NAMALWA (cell line): Measurements from ENCODE around the gene NDUFS2.

Source experiments
- DNase-seq: peaks from one replicate; pipeline ENCODE4 v3.0.0-alpha.2; 2015; ENCODE audit warnings: low spot score

Gene NDUFS2

GRCh38 chr1:161196111-161196510 lies 6.1 kb upstream of the NDUFS2 start:
- DNase-seq, result no peak

DNA sequence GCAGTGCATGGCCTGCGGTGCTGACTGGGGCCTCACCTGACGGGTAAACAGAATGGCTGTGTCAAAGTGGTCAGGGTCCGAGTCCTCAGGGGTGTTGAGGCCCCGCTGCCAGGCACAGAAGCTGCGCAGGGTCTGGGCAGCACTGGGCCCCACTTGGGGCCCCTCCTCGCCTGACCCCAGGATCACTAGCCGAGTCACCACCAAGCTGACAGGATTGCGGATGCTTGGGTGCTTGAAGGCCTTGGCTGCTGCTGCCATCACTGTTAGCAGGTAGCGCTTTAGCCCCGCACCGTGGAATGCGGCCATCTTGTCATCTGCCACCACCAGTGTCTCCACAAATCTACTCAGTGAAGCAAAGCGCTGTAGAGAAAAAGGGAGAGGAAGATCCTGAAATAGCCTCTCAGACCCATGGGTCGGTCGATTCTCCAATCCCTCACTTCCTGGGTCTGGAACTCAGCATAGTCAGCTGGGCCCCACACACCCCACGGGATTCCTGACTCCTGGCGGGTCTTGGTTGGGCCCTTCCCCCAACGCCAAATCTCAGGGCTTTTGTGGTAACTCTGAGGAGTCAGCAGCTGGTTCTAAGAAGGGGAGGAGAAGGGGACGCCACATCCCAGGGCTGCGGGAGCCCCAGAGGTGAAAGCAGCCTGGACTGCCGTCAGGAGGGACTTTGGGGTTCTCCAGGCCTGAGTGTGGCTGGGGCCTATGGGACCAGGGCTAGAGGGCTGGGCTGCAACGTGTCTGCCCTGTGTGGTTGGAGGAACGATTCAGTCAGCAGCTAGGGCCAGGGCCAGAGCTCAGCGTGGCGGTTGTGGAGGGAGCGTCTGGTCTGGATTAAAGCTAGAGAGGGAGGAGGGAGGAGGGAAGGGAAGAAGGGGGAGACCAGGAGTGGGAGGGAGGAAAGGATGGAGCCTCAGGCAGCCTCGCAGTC lies 5.4 kb upstream of the NDUFS2 start:
- no peak for DNase-seq

DNA sequence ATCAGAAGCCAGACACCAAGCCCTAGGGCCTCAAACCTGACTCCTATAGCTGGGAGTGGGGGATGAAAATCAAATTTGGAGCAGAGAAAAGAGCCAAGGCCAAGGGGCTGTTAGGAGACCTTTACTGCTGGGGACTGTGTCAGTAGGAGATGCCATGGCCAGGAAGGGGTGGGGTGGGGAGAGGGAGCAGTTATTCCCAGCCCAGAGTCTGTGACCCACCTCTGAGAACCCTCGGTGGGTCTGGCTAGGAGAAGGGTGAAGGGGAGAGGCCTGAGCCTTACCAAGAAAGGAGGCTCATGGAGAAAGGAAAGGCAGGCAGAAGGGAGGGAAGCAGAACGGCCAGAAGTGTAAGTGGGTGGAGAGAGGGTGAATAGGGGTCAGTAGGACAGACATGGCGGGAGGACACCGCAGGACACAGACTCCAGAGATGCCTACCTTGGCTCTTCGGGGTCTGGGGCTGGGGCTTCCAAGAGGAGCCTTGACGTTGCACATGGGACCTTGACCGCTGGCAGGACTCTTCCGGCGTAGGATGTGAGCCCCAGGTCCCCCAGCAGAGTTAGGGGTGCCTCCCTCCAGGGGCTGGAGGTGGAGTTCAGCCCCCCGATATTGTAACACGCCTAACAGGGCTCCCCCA lies 4.5 kb upstream of the NDUFS2 start:
- no peak for DNase-seq

DNA sequence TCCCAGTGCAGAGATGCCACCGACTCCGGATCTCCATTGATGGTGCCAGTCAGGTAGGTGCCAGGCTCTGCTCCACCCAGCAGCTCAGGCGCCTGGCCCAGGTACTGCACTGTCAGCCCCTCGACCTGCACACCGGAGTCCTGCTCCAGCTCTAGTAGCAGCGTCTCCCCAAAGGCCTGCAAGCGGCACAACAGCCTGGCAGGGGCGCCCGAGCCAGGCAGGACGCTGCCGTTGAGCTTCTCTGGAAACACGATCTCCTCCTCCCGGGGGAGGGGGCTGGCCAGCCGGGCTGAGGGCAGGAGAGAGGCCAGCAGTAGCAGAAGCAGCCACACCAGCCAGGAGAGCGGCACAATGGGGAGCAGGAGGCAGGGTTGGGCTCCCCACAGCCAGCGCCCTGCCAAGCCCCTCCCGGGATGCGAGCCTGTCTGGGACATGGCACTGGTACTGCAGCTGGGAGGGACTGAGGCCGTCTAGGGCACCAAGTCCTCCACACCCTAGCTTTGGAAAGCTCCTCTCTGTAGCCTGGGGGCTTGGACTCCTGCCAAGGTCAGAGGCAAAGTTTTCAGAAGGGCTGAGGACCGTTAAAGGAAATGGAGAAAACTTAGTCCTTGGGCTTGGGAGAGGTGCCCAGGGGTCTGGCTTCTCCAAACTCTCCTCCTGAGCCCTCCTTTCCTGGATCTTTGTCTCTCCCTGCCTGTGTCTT lies 3.8 kb upstream of the NDUFS2 start:
- no peak for DNase-seq

DNA sequence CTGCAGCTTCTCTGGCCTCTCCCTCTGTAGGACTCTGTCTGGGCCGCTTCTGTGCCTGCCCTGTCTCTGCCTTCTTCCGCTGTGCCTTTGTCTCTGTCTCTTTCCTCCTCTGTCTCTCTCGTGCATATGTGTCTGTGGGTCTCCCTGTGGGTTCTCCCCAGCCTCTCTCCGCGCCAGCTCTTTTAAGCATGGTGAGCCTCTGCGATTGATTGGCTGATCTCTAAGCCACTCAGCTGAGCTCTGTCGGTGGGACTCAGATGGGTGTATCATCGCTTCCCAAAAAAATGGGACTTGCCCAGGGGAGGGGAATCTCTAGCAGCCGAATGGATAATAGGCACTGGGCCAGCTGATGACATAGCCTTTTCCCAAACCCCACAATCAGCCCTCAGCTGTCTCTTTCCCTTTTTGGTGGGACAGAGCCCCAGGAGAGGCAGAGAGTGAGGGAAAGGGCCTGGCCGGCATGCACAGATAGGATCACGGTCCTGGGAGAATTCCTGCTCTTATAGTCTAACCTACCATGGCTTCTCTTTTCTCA lies 3.2 kb upstream of the NDUFS2 start, which contains the start of gene ADAMTS4:
TSS of gene ADAMTS4 (minus strand) at position 158 of the 535 bp plus-strand sequence. CDS start 427 bp downstream, outside the sequence.
- DNase-seq, result no peak

DNA sequence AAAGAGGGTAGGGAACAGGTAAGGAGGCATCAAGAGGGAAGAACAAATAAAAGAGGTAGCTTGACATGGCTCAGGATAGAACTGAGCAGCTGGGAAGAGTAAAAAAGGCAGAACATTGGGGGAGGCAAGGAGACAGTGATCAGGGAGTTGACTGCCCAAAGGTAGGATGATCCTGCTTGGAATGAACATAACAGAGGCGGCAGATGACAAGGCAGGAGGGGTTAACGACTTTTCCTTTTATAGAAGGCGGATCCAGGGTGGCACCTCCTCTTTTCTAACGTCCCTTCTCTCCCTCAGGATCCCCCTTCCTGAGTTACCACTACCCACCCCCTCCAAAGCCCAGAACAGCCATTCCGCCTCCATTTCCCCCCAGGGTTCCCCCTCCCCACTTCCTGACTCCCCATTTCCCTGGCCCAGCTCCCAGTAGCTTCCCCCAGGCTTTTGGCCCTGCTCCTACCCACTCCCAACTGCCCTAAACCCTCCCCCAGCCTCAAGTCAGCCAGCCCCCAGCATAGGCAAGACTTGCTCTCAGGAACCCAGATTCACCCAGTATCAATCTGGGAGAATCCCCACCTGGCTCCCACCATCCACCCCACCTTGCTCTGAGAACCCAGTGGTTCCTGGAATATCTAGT lies 2.5 kb upstream of the NDUFS2 start:
- DNase-seq, result no peak

GRCh38 chr1:161200421-161200991 lies 1.7 kb upstream of the NDUFS2 start:
- DNase-seq, result no peak

- DNase-seq, result no peak
These were observed 953 bp upstream of the NDUFS2 start for GRCh38 chr1:161200992-161201835.

GRCh38 chr1:161206411-161207140 lies 4.4 kb downstream of the NDUFS2 start:
- DNase-seq, result no peak

DNA sequence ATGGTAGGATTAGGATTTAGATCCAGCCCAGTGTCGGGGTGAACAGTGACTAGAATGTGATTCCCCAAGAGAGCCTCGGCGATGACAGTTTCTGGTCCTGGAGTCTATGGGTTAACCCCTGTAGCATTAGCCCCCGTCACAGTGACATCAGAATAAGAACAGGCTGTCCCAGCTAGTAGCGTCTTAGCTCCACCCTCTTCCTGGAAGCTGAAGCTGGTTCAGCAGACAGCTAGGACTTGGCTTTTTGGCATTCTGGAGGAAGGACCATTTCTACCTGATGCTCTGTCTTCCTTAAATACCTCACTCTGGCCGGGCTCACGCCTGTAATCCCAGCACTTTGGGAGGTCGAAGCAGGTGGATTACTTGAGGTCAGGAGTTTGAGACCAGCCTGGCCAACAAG lies 5.0 kb downstream of the NDUFS2 start:
- no peak for DNase-seq

DNA sequence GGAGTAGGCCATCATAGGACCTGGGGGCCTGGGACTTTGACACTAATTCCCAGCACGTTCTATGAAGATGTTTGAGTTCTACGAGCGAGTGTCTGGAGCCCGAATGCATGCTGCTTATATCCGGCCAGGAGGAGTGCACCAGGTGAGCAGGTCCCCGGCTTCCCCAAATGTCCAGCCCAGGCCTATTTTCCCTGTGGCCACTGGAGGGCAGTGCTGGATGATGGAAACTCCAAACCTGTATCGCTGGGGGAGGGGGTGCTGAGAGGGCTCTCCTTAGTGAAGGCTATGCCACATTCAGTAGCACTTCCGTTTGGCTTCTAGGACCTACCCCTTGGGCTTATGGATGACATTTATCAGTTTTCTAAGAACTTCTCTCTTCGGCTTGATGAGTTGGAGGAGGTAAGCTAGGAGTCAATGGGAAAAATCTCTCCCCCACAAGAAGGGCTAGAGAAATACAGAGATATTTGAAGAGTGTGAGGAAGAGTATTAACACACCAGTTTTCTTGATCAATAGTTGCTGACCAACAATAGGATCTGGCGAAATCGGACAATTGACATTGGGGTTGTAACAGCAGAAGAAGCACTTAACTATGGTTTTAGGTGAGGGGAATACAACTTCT lies 7.7 kb downstream of the NDUFS2 start:
- DNase-seq, result peak; percentile 94

DNA sequence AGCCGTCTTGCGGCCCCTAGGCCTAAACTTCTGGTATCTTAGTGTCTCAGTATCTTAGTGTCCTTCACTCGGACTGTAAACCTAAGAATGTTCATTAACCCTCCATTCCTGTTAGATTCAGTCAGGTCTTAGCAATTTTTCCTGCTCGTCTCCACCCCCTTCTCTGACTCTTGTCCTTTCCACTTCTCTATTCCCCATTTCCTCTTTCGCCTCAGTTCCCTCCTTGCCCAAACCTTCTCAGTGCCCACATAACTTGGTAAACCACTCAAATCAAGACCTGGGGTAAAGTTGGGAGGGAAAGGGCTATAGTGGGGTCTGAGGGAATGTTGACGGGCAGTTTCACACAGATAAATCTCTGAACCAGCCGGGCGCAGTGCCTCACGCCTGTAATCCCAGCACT lies 12.2 kb downstream of the NDUFS2 start:
- no peak for DNase-seq

GRCh38 chr1:161215076-161215475 lies 12.9 kb downstream of the NDUFS2 start, which contains the start of gene FCER1G:
FCER1G (plus strand) TSS chr1:161215295; CDS start chr1:161215322, 27 bp downstream.
- no peak for DNase-seq

- DNase-seq, result peak; percentile 80
These were observed 15.0 kb downstream of the NDUFS2 start for GRCh38 chr1:161216945-161217712.

DNA sequence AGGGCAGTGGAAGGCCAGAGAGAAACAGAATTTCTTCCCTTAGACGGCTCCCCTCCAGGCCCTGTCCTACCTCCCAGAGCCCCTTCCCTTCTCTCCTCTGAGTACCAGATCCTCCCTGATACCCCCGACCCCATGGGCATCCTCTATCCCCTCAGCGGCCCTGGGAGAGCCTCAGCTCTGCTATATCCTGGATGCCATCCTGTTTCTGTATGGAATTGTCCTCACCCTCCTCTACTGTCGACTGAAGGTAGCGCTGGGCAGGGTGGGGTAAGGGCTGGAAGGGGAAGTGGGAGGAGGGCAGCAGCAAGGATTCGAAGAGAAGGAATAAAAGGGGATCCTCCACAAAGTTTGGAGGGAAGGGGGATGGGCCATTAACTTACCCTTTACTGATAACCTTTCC lies 15.7 kb downstream of the NDUFS2 start:
- no peak for DNase-seq

DNA sequence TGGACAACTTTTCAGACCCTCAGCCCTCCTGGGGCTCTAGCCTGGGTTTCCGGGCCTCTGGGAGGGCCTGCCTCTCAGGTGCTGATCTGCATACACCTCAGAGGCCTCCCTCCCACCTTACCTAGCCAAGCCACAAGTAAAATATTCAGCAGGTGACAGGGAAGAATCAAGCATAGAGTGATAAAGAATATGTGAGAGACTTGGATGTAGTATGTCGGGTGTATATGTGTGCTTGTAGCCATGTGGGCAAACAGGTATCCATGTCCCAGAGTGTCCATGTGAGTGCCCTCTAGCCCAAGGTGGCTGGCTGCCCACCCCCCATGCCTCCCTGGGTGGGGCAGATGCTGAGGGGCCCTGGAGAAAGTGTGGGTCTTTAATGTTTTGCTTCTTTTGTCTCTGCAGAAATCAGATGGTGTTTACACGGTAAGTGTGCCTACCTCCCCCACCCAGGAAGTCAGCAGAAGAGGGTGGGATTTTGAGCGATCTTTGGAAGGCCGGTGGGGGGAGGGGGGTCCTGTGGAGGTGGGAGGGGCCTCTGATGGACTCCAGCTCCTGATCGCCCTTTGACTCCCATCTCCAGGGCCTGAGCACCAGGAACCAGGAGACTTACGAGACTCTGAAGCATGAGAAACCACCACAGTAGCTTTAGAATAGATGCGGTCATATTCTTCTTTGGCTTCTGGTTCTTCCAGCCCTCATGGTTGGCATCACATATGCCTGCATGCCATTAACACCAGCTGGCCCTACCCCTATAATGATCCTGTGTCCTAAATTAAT lies 16.3 kb downstream of the NDUFS2 start:
- no peak for DNase-seq

- no peak for DNase-seq
These were observed 17.1 kb downstream of the NDUFS2 start for GRCh38 chr1:161219078-161219892.
